GM12872 (cell line): ENCODE measurements around the gene FOXN3.

ENCODE experiments used
- CTCF ChIP-seq: IDR thresholded peaks from 3 replicates; pipeline ENCODE4 v1.5.1; 2011; ENCODE audit warnings: low read depth, mild to moderate bottlenecking, low read length, moderate library complexity; ENCODE audit not compliant: insufficient read depth

Gene FOXN3

GRCh38 chr14:89407856-89408255, 9.2 kb downstream of the FOXN3 start:
- no peak for TF ChIP-seq CTCF

GRCh38 chr14:89406941-89407340, 10.1 kb downstream of the FOXN3 start:
- no peak for TF ChIP-seq CTCF

GRCh38 chr14:89406361-89406760, 10.7 kb downstream of the FOXN3 start:
- no peak for TF ChIP-seq CTCF

- TF ChIP-seq CTCF: no peak
These were observed 11.3 kb downstream of the FOXN3 start for GRCh38 chr14:89405712-89406111.

GRCh38 chr14:89402363-89402762, 14.7 kb downstream of the FOXN3 start:
- no peak for TF ChIP-seq CTCF

GRCh38 chr14:89401761-89402160, 15.3 kb downstream of the FOXN3 start:
- TF ChIP-seq CTCF: no peak

GRCh38 chr14:89401241-89401640, 15.8 kb downstream of the FOXN3 start:
- TF ChIP-seq CTCF: no peak

GRCh38 chr14:89400529-89400928, 16.5 kb downstream of the FOXN3 start:
- TF ChIP-seq CTCF: no peak
